ENCODE measurements around the gene NOTCH3.

Gene NOTCH3

GRCh38 chr19:15123900-15124299, 76.9 kb downstream of the NOTCH3 start:
- no peaks in the 10 kb centered on the region for H3K27me3 ChIP-seq (ENCODE audit: control insufficient read depth, low read length)
- H3F3A ChIP-seq (ENCODE audit: control insufficient read depth, insufficient read depth), result no peaks in the 10 kb centered on the region
- peaks cover 17% of the 10 kb centered on the region for H3K4me1 ChIP-seq (ENCODE audit: control insufficient read depth, low read length)
- H3K4me2 ChIP-seq (ENCODE audit: low read length), result peak overlapping the region; percentile 76
- no peaks in the 10 kb centered on the region for H3K9me2 ChIP-seq (replicated peaks; ENCODE audit: control insufficient read depth, low read length)
- H3K79me2 ChIP-seq (ENCODE audit: control insufficient read depth, low read length), result peaks cover 20% of the 10 kb centered on the region
- peak overlapping the region; percentile 85 for H3K4me3 ChIP-seq (ENCODE audit: low read length)
- H4K20me1 ChIP-seq (ENCODE audit: control insufficient read depth, insufficient read depth, low read depth, low read length), result no peaks in the 10 kb centered on the region
- no peak overlapping the region for H3K27ac ChIP-seq (ENCODE audit: low read depth, low read length)
- TF ChIP-seq CTCF (IDR thresholded peaks at IDR 0.05; ENCODE audit: low read depth, low read length, poor library complexity, severe bottlenecking) (no peak), EZH2phosphoT487 (IDR thresholded peaks at IDR 0.05; ENCODE audit: borderline replicate concordance, low read length) (no peak)
- no peaks in the 10 kb centered on the region; the same call in 1 of the 2 replicates for H3K9me3 ChIP-seq (ENCODE audit: control insufficient read depth, insufficient read depth, low read length)
- peaks cover 31% of the 10 kb centered on the region for H3K36me3 ChIP-seq (ENCODE audit: control insufficient read depth, low read length)

GRCh38 chr19:15123031-15123890, 77.5 kb downstream of the NOTCH3 start:
- no peaks in the 10 kb centered on the region for H4K20me1 ChIP-seq (ENCODE audit: control insufficient read depth, insufficient read depth, low read depth, low read length)
- H3F3A ChIP-seq (ENCODE audit: control insufficient read depth, insufficient read depth), result no peaks in the 10 kb centered on the region
- peak overlapping the region; percentile 76 for H3K4me2 ChIP-seq (ENCODE audit: low read length)
- TF ChIP-seq EZH2phosphoT487 (IDR thresholded peaks at IDR 0.05; ENCODE audit: borderline replicate concordance, low read length) (no peak), CTCF (IDR thresholded peaks at IDR 0.05; ENCODE audit: low read depth, low read length, poor library complexity, severe bottlenecking) (no peak)
- no peak overlapping the region for H3K27ac ChIP-seq (ENCODE audit: low read depth, low read length)
- peaks cover 17% of the 10 kb centered on the region for H3K4me1 ChIP-seq (ENCODE audit: control insufficient read depth, low read length)
- no peaks in the 10 kb centered on the region; the same call in 1 of the 2 replicates for H3K9me3 ChIP-seq (ENCODE audit: control insufficient read depth, insufficient read depth, low read length)
- no peaks in the 10 kb centered on the region for H3K9me2 ChIP-seq (replicated peaks; ENCODE audit: control insufficient read depth, low read length)
- no peaks in the 10 kb centered on the region for H3K27me3 ChIP-seq (ENCODE audit: control insufficient read depth, low read length)
- H3K36me3 ChIP-seq (ENCODE audit: control insufficient read depth, low read length), result peaks cover 38% of the 10 kb centered on the region
- H3K79me2 ChIP-seq (ENCODE audit: control insufficient read depth, low read length), result peaks cover 20% of the 10 kb centered on the region
- H3K4me3 ChIP-seq (ENCODE audit: low read length), result peak overlapping the region; percentile 85; the same call in 1 of the 2 replicates

- H3K9me2 ChIP-seq (replicated peaks; ENCODE audit: control insufficient read depth, low read length), result no peaks in the 10 kb centered on the region
- no peak overlapping the region for H3K27ac ChIP-seq (ENCODE audit: low read depth, low read length)
- no peaks in the 10 kb centered on the region for H4K20me1 ChIP-seq (ENCODE audit: control insufficient read depth, insufficient read depth, low read depth, low read length)
- TF ChIP-seq EZH2phosphoT487 (IDR thresholded peaks at IDR 0.05; ENCODE audit: borderline replicate concordance, low read length) (no peak), CTCF (IDR thresholded peaks at IDR 0.05; ENCODE audit: low read depth, low read length, poor library complexity, severe bottlenecking) (no peak)
- peaks cover 44% of the 10 kb centered on the region for H3K36me3 ChIP-seq (ENCODE audit: control insufficient read depth, low read length)
- no peak overlapping the region for H3K4me2 ChIP-seq (ENCODE audit: low read length)
- H3K27me3 ChIP-seq (ENCODE audit: control insufficient read depth, low read length), result no peaks in the 10 kb centered on the region
- H3F3A ChIP-seq (ENCODE audit: control insufficient read depth, insufficient read depth), result no peaks in the 10 kb centered on the region
- H3K79me2 ChIP-seq (ENCODE audit: control insufficient read depth, low read length), result peaks cover 20% of the 10 kb centered on the region
- no peaks in the 10 kb centered on the region; the same call in 1 of the 2 replicates for H3K9me3 ChIP-seq (ENCODE audit: control insufficient read depth, insufficient read depth, low read length)
- H3K4me1 ChIP-seq (ENCODE audit: control insufficient read depth, low read length), result peaks cover 17% of the 10 kb centered on the region
- no peak overlapping the region for H3K4me3 ChIP-seq (ENCODE audit: low read length)
Measured at GRCh38 chr19:15122331-15123030, 78.3 kb downstream of the NOTCH3 start.
